Measurements from ENCODE around the gene SLC47A1. TPM values are rescaled to one million over a fixed set of nuclear protein-coding genes. Genes with fewer than 3 reads are reported as not detected.

SLC47A1 gene
- total and polyA plus RNA-seq, 2 of the 8 experiments (the other 6 are each of a cell fraction or from before 2014, with no cell fraction given): 1.5 to 3.6 TPM

GRCh38 chr17:19610311-19610710 is 76.7 kb downstream of the SLC47A1 start:
- Histone ChIP-seq H2AK5ac (ENCODE audit: low read depth, low read length) (no peak overlapping the region), H2BK12ac (ENCODE audit: low read depth, low read length) (no peak overlapping the region), H3K27me3 (replicated peaks in 1 of 4; ENCODE audit: control insufficient read depth in 3 of 4, extremely low read depth in 1 of 4, insufficient read depth in 3 of 4, low read length in 3 of 4) (no peaks in the 10 kb centered on the region), H3K23ac (ENCODE audit: insufficient read length) (no peak overlapping the region), H2BK20ac (ENCODE audit: low read length) (no peak overlapping the region), H2BK15ac (ENCODE audit: low read length) (no peak overlapping the region), H2BK5ac (ENCODE audit: low read depth, low read length) (no peak overlapping the region), H3K4me2 (ENCODE audit: insufficient read depth in 1 of 2, low read depth in 2 of 2, low read length in 2 of 2) (no peak overlapping the region), H3K23me2 (ENCODE audit: low read depth, low read length) (no peaks in the 10 kb centered on the region), H3K36me3 (ENCODE audit: control insufficient read depth in 2 of 4, insufficient read depth in 4 of 4, low read length in 3 of 4) (no peaks in the 10 kb centered on the region), H3K14ac (ENCODE audit: insufficient read length) (no peak overlapping the region), H4K91ac (replicated peaks; ENCODE audit: insufficient read length, low read length) (no peak overlapping the region), H3K18ac (ENCODE audit: extremely low read depth, low read length) (no peak overlapping the region), H3K79me2 (ENCODE audit: control insufficient read depth in 1 of 2, insufficient read depth in 2 of 2, low read length in 2 of 2) (no peaks in the 10 kb centered on the region), H4K8ac (ENCODE audit: extremely low read depth, insufficient read depth, low read length) (no peak overlapping the region), H3K79me1 (ENCODE audit: low read depth, low read length) (no peaks in the 10 kb centered on the region), H2BK120ac (replicated peaks; ENCODE audit: low read depth, low read length) (no peak overlapping the region), H4K20me1 (replicated peaks in 1 of 2; ENCODE audit: control insufficient read depth in 1 of 2, insufficient read depth in 2 of 2, low read length in 2 of 2) (no peaks in the 10 kb centered on the region), H3K9me3 (ENCODE audit: insufficient read depth in 2 of 2, low read depth in 1 of 2, low read length in 1 of 2) (no peaks in the 10 kb centered on the region), H3K9ac (replicated peaks in 1 of 4; ENCODE audit: extremely low read depth in 1 of 4, low read depth in 3 of 4, low read length in 3 of 4) (no peak overlapping the region), H3K4me1 (replicated peaks in 1 of 4; ENCODE audit: control insufficient read depth in 3 of 4, insufficient read depth in 4 of 4, low read length in 3 of 4) (no peaks in the 10 kb centered on the region), H3K56ac (replicated peaks; ENCODE audit: insufficient read length, low read depth, low read length) (no peak overlapping the region), H3K27ac (ENCODE audit: low read depth, low read length) (no peak overlapping the region), H3K4ac (replicated peaks; ENCODE audit: insufficient read length, low read depth, low read length) (no peak overlapping the region), H2AFZ (ENCODE audit: low read length) (no peak overlapping the region), H4K5ac (ENCODE audit: insufficient read length, low read depth, low read length) (no peak overlapping the region), H3K4me3 (ENCODE audit: extremely low read depth in 1 of 4, insufficient read depth in 2 of 4, low read depth in 3 of 4, low read length in 4 of 4) (no peak overlapping the region)
- FAIRE-seq (no peak), DNase-seq (ENCODE audit: low read depth in 1 of 2, low spot score in 2 of 2) (no peak)
- ChIA-PET CTCF (ENCODE audit: partially characterized antibody) (no interaction called here), POLR2A (ENCODE audit: partially characterized antibody) (no interaction called here)
- TF ChIP-seq ASH2L (IDR thresholded peaks at IDR 0.05; ENCODE audit: low read length): no peak
- TF ChIP-seq CHD2 (IDR thresholded peaks at IDR 0.05; ENCODE audit: low read length): no peak
- TF ChIP-seq CBX8 (IDR thresholded peaks at IDR 0.05; ENCODE audit: borderline replicate concordance, low read depth, low read length): no peak
- TF ChIP-seq BCL11A (IDR thresholded peaks at IDR 0.05; ENCODE audit: low read depth in 2 of 2, low read length in 2 of 2): no peak
- no peak for TF ChIP-seq CHD1 (IDR thresholded peaks at IDR 0.05; ENCODE audit: low read depth, low read length)
- TF ChIP-seq ATF3 (IDR thresholded peaks at IDR 0.05; ENCODE audit: insufficient read depth, low read depth, low read length): no peak
- TF ChIP-seq TBP (IDR thresholded peaks at IDR 0.05; ENCODE audit: low read depth, low read length): no peak
- TF ChIP-seq RBBP5 (IDR thresholded peaks at IDR 0.05; ENCODE audit: borderline replicate concordance, low read depth, low read length): no peak
- no peak for TF ChIP-seq SP2 (IDR thresholded peaks at IDR 0.05; ENCODE audit: low read length)
- WGBS, 2 experiments (ENCODE audit: extremely low coverage in 1 of 2, insufficient coverage in 1 of 2, insufficient read length in 1 of 2, insufficient replicate concordance in 2 of 2, low coverage in 1 of 2, low lambda C conversion rate in 2 of 2, missing lambda C conversion rate in 1 of 2): 72% methylated on average over 2 of the region's 2 CpGs; no CpG with 5 or more reads in 1 of the 2 experiments

All from H1 (cell line).